HG03520 (cell line): ENCODE data around the gene SETBP1.

Source experiments
- ATAC-seq: cut with Tn5 transposase; IDR thresholded peaks from one replicate; pipeline ENCODE4 v1.9.1; 2021; ENCODE audit warnings: mild to moderate bottlenecking, moderate library complexity; ENCODE audit not compliant: unreplicated experiment

The SETBP1 gene

GRCh38 chr18:44837482-44838180 lies 156.9 kb downstream of the SETBP1 start:
- no peak for ATAC-seq

- ATAC-seq, result peak; percentile 99
These were observed 158.4 kb downstream of the SETBP1 start for GRCh38 chr18:44838971-44839666.

GRCh38 chr18:44840058-44840790 lies 159.5 kb downstream of the SETBP1 start:
- ATAC-seq, result no peak

- ATAC-seq, result no peak
These were observed 160.5 kb downstream of the SETBP1 start for GRCh38 chr18:44841221-44841620.

GRCh38 chr18:44841752-44842587 lies 161.3 kb downstream of the SETBP1 start:
- no peak for ATAC-seq

- no peak for ATAC-seq
These were observed 162.1 kb downstream of the SETBP1 start for GRCh38 chr18:44842588-44843412.

- no peak for ATAC-seq
These were observed 163.8 kb downstream of the SETBP1 start for GRCh38 chr18:44844486-44844885.

- ATAC-seq, result no peak
These were observed 165.8 kb downstream of the SETBP1 start for GRCh38 chr18:44846450-44846849.

GRCh38 chr18:44848644-44849335 lies 168.1 kb downstream of the SETBP1 start:
- ATAC-seq, result no peak

- ATAC-seq, result no peak
These were observed 168.7 kb downstream of the SETBP1 start for GRCh38 chr18:44849361-44849760.

GRCh38 chr18:44850001-44850400 lies 169.3 kb downstream of the SETBP1 start:
- no peak for ATAC-seq

- no peak for ATAC-seq
These were observed 171.4 kb downstream of the SETBP1 start for GRCh38 chr18:44851856-44852621.

- no peak for ATAC-seq
These were observed 172.1 kb downstream of the SETBP1 start for GRCh38 chr18:44852818-44853217.

GRCh38 chr18:44853430-44853829 lies 172.7 kb downstream of the SETBP1 start:
- no peak for ATAC-seq

- ATAC-seq, result no peak
These were observed 175.0 kb downstream of the SETBP1 start for GRCh38 chr18:44855681-44856080.

- ATAC-seq, result no peak
These were observed 175.5 kb downstream of the SETBP1 start for GRCh38 chr18:44856157-44856556.

GRCh38 chr18:44857081-44857480 lies 176.4 kb downstream of the SETBP1 start:
- no peak for ATAC-seq

GRCh38 chr18:44857744-44858491 lies 177.2 kb downstream of the SETBP1 start:
- no peak for ATAC-seq
